Bronchial epithelial cell (primary cell): ENCODE measurements around the gene YARS1. TPM values are rescaled to one million over a fixed set of nuclear protein-coding genes. Genes with fewer than 3 reads are reported as not detected.
"Not testable (repeated sequence)": the region's sequence is repeated elsewhere in the genome, so short reads cannot be mapped to it uniquely, and the experiment has no call there.

Source experiments
- DNase-seq: peaks from one replicate; pipeline ENCODE4 v3.0.0-alpha.2; 2010; ENCODE audit warnings: low read depth
- FAIRE-seq: peaks from 2 replicates; lab custom pipeline; 2011; peaks lifted over from hg19 to GRCh38; lab: Jason Lieb, UNC
- H3K27me3 ChIP-seq: 2 replicates; pipeline ENCODE4 v1.5.1; 2011; ENCODE audit warnings: low read length; ENCODE audit not compliant: control insufficient read depth, insufficient read depth
- H3K36me3 ChIP-seq: 2 replicates; pipeline ENCODE4 v1.5.1; 2011; ENCODE audit warnings: low read length; ENCODE audit not compliant: control insufficient read depth, insufficient read depth
- H3K4me3 ChIP-seq: 2 replicates; pipeline ENCODE4 v1.5.1; 2011; ENCODE audit warnings: mild to moderate bottlenecking, low read depth, low read length, control low read depth
- CTCF ChIP-seq: IDR thresholded peaks from 2 replicates; pipeline ENCODE4 v1.5.1; 2011; ENCODE audit warnings: mild to moderate bottlenecking, moderate library complexity, low read length, control low read depth, inconsistent platforms; ENCODE audit not compliant: insufficient read depth, severe bottlenecking
- total RNA-seq: library from RNA; depleted of rRNA; stranded (reverse); fragments of >200 nt; gene quantifications from 2 replicates; pipeline ENCODE4 v1.2.1, GENCODE V29; 2014

YARS1 gene
- total RNA-seq, 1 donor from 2014 or later, result 195 TPM

- TF ChIP-seq CTCF, result no peak
- no peak overlapping the region for H3K4me3 ChIP-seq
- no peaks in the 10 kb centered on the region for H3K27me3 ChIP-seq
- FAIRE-seq (no peak), DNase-seq (no peak)
- peaks cover 24% of the 10 kb centered on the region for H3K36me3 ChIP-seq
These were observed 10.9 kb downstream of the YARS1 start for GRCh38 chr1:32806290-32806689.

GRCh38 chr1:32804460-32804859 lies 12.7 kb downstream of the YARS1 start:
- H3K27me3 ChIP-seq, DNase-seq, H3K4me3 ChIP-seq, FAIRE-seq: not testable (repeated sequence)
- H3K36me3 ChIP-seq, result peaks cover 16% of the 10 kb centered on the region

- H3K36me3 ChIP-seq, result peaks cover 13% of the 10 kb centered on the region
- H3K4me3 ChIP-seq, result no peak overlapping the region
- FAIRE-seq (no peak), DNase-seq (peak; percentile 34)
- TF ChIP-seq CTCF, result no peak
- H3K27me3 ChIP-seq, result no peaks in the 10 kb centered on the region
These were observed 16.0 kb downstream of the YARS1 start for GRCh38 chr1:32801096-32801715.

- H3K36me3 ChIP-seq, result peaks cover 14% of the 10 kb centered on the region
- TF ChIP-seq CTCF, result no peak
- FAIRE-seq, result no peak
These were observed 18.3 kb downstream of the YARS1 start for GRCh38 chr1:32798679-32799416.

GRCh38 chr1:32798191-32798590 lies 19.0 kb downstream of the YARS1 start:
- no peak for TF ChIP-seq CTCF
- FAIRE-seq (no peak), DNase-seq (peak; percentile 53)
- H3K27me3 ChIP-seq, result no peaks in the 10 kb centered on the region
- H3K4me3 ChIP-seq, result no peak overlapping the region
- peaks cover 14% of the 10 kb centered on the region for H3K36me3 ChIP-seq

More at GRCh38 chr1:32798679-32799416, 18.3 kb downstream of the YARS1 start:
- no peak overlapping the region for H3K4me3 ChIP-seq
- no peak for DNase-seq
- H3K27me3 ChIP-seq, result no peaks in the 10 kb centered on the region

- FAIRE-seq, result no peak
- no peak for TF ChIP-seq CTCF
- DNase-seq, result no peak
- Histone ChIP-seq H3K36me3 (peaks cover 13% of the 10 kb centered on the region), H3K4me3 (no peak overlapping the region), H3K27me3 (no peaks in the 10 kb centered on the region)
These were observed 19.7 kb downstream of the YARS1 start for GRCh38 chr1:32797456-32797855.

GRCh38 chr1:32795763-32796162 lies 21.4 kb downstream of the YARS1 start:
- H3K27me3 ChIP-seq, FAIRE-seq, DNase-seq, H3K4me3 ChIP-seq: not testable (repeated sequence)
- H3K36me3 ChIP-seq, result peaks cover 13% of the 10 kb centered on the region
